Spleen (tissue), 7 donors: ENCODE results near the gene PANK1.

ENCODE experiments used
- POLR2A ChIP-seq, 3 donors: fragments of 450-650 bp; IDR thresholded peaks; one replicate each; pipeline ENCODE4 v1.5.1; 2017; ENCODE audit warnings: antibody characterized with exemption in 3 of 3, mild to moderate bottlenecking in 1 of 3
- TF ChIP-seq, protein P1 (sequence below), 11 experiments: fragments of 200-600 bp in 7 of 11; fragments of 450-650 bp in 4 of 11; sonication (generic) in 4 of 11; IDR thresholded peaks in 8 of 11; conservative IDR thresholded peaks in 3 of 11; 1 replicate in 7 of 11; 2 replicates in 4 of 11; pipeline versions ENCODE4 v1.4.0 to v1.8.0; 2016 to 2021; ENCODE audit warnings: antibody characterized with exemption in 11 of 11, inconsistent platforms in 4 of 11, mild to moderate bottlenecking in 1 of 11
- donor health status: DM: no; HTN: no; CAD: no; lungs with moderate emphysema.
- donor health status: DM: no; HTN: no; CAD: no.
- donor health status: DM: no; HTN: no; CAD: no.

DNA sequence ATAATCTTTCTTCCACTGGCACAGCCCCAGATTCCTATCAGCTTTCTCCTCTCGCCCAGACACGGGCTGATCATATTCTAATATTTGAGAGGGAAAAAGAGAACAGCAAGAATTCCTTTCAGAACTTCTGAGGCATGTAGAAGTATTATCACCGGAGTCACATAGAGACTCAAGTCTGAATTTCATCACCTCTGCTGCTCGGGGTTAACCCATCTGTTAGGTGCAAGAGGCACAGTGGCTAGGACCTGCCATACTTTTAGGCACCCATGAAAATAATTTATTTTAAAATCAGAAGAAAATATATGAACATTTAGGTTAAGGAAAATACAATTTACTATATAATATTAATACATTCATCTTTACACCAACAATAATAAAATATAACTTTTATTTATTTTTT, 21.0 kb downstream of the PANK1 start:
- TF ChIP-seq, protein P1, sequence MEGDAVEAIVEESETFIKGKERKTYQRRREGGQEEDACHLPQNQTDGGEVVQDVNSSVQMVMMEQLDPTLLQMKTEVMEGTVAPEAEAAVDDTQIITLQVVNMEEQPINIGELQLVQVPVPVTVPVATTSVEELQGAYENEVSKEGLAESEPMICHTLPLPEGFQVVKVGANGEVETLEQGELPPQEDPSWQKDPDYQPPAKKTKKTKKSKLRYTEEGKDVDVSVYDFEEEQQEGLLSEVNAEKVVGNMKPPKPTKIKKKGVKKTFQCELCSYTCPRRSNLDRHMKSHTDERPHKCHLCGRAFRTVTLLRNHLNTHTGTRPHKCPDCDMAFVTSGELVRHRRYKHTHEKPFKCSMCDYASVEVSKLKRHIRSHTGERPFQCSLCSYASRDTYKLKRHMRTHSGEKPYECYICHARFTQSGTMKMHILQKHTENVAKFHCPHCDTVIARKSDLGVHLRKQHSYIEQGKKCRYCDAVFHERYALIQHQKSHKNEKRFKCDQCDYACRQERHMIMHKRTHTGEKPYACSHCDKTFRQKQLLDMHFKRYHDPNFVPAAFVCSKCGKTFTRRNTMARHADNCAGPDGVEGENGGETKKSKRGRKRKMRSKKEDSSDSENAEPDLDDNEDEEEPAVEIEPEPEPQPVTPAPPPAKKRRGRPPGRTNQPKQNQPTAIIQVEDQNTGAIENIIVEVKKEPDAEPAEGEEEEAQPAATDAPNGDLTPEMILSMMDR (IDR thresholded peaks at IDR 0.05 in 8 of 11, conservative IDR thresholded peaks at IDR 0.05 in 3 of 11), result no peak
- TF ChIP-seq POLR2A (IDR thresholded peaks at IDR 0.05), result no peak
